Testis (tissue), 2 donors: Measurements from ENCODE around the gene DIS3L.

Source experiments
- CTCF ChIP-seq, 3 experiments: fragments of 450-650 bp in 2 of 3; fragments of 200-600 bp in 1 of 3; sonication (generic) in 1 of 3; IDR thresholded peaks; one replicate each; pipeline ENCODE4 v1.5.1; 2016 to 2019; ENCODE audit warnings: antibody characterized with exemption in 3 of 3, mild to moderate bottlenecking in 2 of 3, moderate library complexity in 1 of 3
- POLR2A ChIP-seq: fragments of 450-650 bp; IDR thresholded peaks from one replicate; pipeline ENCODE4 v1.6.1; 2017; ENCODE audit warnings: antibody characterized with exemption, mild to moderate bottlenecking, moderate library complexity

- TF ChIP-seq CTCF (IDR thresholded peaks at IDR 0.05) (no peak), POLR2A (no peak)
These were observed 38.3 kb upstream of the DIS3L start for GRCh38 chr15:66254951-66255676.
